ENCODE results near the gene SRCAP.

SRCAP gene

DNA sequence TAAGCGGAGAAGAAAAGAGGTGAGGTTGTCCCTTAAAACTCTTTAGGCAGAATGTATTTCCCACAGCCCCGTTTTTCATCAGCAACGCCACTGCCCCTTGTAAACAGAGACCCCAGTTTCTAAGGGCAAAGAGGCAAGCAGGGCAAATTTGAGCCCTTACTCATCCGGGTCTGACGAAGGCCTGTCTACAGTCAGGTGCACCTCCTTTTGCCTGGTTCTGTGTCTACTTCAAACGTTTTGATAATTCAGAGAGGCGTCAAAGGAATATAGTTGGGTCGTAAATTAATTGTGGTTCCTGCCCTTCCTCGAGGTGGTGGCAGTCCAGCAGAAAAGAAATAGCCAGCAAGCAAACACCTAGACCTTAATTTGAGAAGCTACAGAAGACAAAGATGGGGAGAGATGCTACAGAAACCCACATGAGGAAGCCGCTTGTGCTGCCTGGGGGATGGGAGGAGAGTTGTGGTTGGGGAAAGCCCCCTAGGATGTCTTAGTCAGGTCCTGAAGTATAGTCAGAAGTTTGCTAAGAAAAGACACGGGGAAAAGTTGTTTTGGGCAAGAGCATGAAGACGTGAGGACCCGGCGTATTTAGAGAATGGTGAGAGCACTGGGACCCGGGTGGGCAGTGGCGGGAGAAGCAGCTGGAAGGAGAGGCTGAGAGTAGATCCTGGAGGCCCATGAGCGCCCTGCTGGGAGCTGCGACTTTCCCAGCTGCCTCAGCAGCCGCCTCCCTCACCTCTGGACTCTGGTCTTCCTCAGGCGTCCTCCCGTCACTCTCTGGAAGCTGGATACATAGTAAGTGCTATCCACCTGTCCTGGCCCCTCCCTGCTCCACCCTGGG, 38.3 kb upstream of the SRCAP start:
- Histone ChIP-seq H3K27me3 (ENCODE audit: insufficient read depth, poor library complexity, severe bottlenecking) (no peaks in the 10 kb centered on the region), H3K4me1 (ENCODE audit: insufficient read depth, poor library complexity, severe bottlenecking) (no peaks in the 10 kb centered on the region), H3K9me3 (ENCODE audit: severe bottlenecking) (no peaks in the 10 kb centered on the region), H3K27ac (ENCODE audit: poor library complexity, severe bottlenecking) (peak overlapping the region; percentile 94), H3K4me3 (ENCODE audit: severe bottlenecking) (peak overlapping the region; percentile 62), H3K36me3 (ENCODE audit: low read depth) (peaks cover 62% of the 10 kb centered on the region)
- DNase-seq (ENCODE audit: low spot score) (no peak), ATAC-seq (ENCODE audit: low read depth) (no peak)
- TF ChIP-seq, protein P1, sequence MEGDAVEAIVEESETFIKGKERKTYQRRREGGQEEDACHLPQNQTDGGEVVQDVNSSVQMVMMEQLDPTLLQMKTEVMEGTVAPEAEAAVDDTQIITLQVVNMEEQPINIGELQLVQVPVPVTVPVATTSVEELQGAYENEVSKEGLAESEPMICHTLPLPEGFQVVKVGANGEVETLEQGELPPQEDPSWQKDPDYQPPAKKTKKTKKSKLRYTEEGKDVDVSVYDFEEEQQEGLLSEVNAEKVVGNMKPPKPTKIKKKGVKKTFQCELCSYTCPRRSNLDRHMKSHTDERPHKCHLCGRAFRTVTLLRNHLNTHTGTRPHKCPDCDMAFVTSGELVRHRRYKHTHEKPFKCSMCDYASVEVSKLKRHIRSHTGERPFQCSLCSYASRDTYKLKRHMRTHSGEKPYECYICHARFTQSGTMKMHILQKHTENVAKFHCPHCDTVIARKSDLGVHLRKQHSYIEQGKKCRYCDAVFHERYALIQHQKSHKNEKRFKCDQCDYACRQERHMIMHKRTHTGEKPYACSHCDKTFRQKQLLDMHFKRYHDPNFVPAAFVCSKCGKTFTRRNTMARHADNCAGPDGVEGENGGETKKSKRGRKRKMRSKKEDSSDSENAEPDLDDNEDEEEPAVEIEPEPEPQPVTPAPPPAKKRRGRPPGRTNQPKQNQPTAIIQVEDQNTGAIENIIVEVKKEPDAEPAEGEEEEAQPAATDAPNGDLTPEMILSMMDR (IDR thresholded peaks at IDR 0.05; ENCODE audit: poor library complexity, severe bottlenecking): no peak

DNA sequence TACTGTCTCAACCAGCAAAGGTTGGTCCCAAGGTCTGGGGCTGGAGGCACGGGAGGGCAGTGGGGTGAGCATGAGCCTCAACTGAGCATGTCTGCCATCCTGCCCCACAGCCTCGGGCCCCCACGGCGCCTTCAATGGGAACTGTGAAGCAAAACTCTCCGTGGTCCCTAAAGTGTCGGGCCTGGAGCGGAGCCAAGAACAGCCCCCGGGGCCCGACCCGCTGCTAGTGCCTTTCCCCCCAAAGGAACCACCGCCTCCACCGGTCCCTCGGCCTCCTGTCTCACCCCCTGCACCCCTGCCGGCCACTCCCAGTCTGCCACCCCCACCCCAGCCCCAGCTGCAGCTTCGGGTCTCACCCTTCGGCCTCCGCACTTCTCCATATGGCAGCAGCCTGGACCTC, 36.5 kb upstream of the SRCAP start:
- H3K36me3 ChIP-seq (ENCODE audit: low read depth): peaks cover 65% of the 10 kb centered on the region
- no peak overlapping the region for H3K27ac ChIP-seq (ENCODE audit: poor library complexity, severe bottlenecking)
- no peak for DNase-seq (ENCODE audit: low spot score)
- no peak overlapping the region for H3K4me3 ChIP-seq (ENCODE audit: severe bottlenecking)
- H3K27me3 ChIP-seq (ENCODE audit: insufficient read depth, poor library complexity, severe bottlenecking): no peaks in the 10 kb centered on the region
- ATAC-seq (ENCODE audit: low read depth): no peak
- no peaks in the 10 kb centered on the region for H3K9me3 ChIP-seq (ENCODE audit: severe bottlenecking)
- TF ChIP-seq, protein P1 (IDR thresholded peaks at IDR 0.05; ENCODE audit: poor library complexity, severe bottlenecking): no peak
- H3K4me1 ChIP-seq (ENCODE audit: insufficient read depth, poor library complexity, severe bottlenecking): no peaks in the 10 kb centered on the region

DNA sequence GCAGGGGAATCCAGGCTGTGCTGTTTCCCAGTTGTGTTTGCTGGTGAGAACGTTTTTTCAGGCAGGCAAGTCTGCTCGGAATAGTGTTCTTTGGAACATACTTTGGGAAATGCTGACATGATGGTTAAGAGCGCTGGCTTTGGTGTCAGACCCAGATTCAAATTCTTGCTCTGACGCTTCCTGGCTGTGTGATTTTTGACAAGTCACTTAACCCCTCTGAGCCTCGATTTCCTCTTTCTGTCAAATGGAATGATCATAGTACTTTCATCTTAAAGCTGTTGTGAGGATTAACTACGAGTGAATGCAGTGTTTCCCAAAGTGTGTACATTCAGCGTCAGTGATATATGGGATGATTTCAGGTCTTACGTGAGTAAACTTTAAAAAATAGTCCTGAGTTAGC, 35.9 kb upstream of the SRCAP start:
- DNase-seq (ENCODE audit: low spot score): no peak
- H3K4me3 ChIP-seq (ENCODE audit: severe bottlenecking): no peak overlapping the region
- TF ChIP-seq, protein P1 (IDR thresholded peaks at IDR 0.05; ENCODE audit: poor library complexity, severe bottlenecking): no peak
- H3K4me1 ChIP-seq (ENCODE audit: insufficient read depth, poor library complexity, severe bottlenecking): no peaks in the 10 kb centered on the region
- no peak overlapping the region for H3K27ac ChIP-seq (ENCODE audit: poor library complexity, severe bottlenecking)
- ATAC-seq (ENCODE audit: low read depth): no peak
- no peaks in the 10 kb centered on the region for H3K27me3 ChIP-seq (ENCODE audit: insufficient read depth, poor library complexity, severe bottlenecking)
- peaks cover 71% of the 10 kb centered on the region for H3K36me3 ChIP-seq (ENCODE audit: low read depth)
- no peaks in the 10 kb centered on the region for H3K9me3 ChIP-seq (ENCODE audit: severe bottlenecking)

DNA sequence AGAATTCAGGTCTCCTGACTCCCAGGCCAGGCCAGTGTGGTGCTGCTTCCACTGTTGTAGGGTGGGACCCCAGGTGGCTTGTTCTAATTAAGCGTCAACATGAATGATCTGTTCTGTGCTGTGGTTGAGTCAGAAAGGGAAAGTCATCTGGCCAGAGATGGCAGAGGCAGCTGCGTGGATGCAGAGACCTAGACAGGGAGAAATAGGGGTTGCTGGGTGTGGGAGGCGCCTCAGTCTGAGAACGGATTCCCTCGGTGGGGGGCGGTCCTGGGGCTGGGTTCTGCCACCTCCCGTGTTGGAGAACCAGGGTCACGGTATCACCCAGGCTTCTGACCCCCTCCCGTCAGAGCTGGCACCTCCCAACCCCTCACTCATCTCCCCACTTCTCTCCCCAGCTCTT, 35.2 kb upstream of the SRCAP start:
- ATAC-seq (ENCODE audit: low read depth) (no peak), DNase-seq (ENCODE audit: low spot score) (no peak)
- H3K27ac ChIP-seq (ENCODE audit: poor library complexity, severe bottlenecking): no peak overlapping the region
- TF ChIP-seq, protein P1 (IDR thresholded peaks at IDR 0.05; ENCODE audit: poor library complexity, severe bottlenecking): no peak
- H3K4me1 ChIP-seq (ENCODE audit: insufficient read depth, poor library complexity, severe bottlenecking): no peaks in the 10 kb centered on the region
- no peaks in the 10 kb centered on the region for H3K9me3 ChIP-seq (ENCODE audit: severe bottlenecking)
- H3K4me3 ChIP-seq (ENCODE audit: severe bottlenecking): no peak overlapping the region
- peaks cover 73% of the 10 kb centered on the region for H3K36me3 ChIP-seq (ENCODE audit: low read depth)
- no peaks in the 10 kb centered on the region for H3K27me3 ChIP-seq (ENCODE audit: insufficient read depth, poor library complexity, severe bottlenecking)

DNA sequence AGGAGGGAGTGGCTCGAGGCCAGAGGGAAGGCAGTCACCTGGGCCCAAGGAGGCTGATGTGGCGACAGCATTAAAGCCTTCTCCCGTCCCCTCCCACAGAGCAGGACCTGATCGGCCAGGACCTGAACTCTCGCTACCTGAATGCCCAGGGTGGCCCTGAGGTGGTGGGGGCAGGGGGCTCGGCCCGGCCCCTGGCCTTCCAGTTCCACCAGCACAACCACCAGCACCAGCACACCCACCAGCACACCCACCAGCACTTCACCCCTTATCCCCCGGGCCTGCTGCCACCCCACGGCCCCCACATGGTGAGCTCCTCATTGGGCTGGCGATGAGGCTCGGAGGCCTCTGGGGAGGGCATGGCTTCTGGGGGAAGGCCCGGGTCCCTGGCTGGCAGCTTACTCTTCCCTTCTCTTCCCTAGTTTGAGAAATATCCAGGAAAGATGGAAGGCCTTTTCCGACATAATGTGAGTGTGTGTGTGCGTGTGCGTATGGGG, 34.3 kb upstream of the SRCAP start:
- H3K36me3 ChIP-seq (ENCODE audit: low read depth): peaks cover 77% of the 10 kb centered on the region
- H3K4me3 ChIP-seq (ENCODE audit: severe bottlenecking): no peak overlapping the region

More for the DNA sequence above, 34.3 kb upstream of the SRCAP start:
- H3K27ac ChIP-seq (ENCODE audit: poor library complexity, severe bottlenecking): no peak overlapping the region
- TF ChIP-seq, protein P1 (IDR thresholded peaks at IDR 0.05; ENCODE audit: poor library complexity, severe bottlenecking): no peak
- no peaks in the 10 kb centered on the region for H3K27me3 ChIP-seq (ENCODE audit: insufficient read depth, poor library complexity, severe bottlenecking)
- H3K4me1 ChIP-seq (ENCODE audit: insufficient read depth, poor library complexity, severe bottlenecking): no peaks in the 10 kb centered on the region
- no peaks in the 10 kb centered on the region for H3K9me3 ChIP-seq (ENCODE audit: severe bottlenecking)
- DNase-seq (ENCODE audit: low spot score) (no peak), ATAC-seq (ENCODE audit: low read depth) (no peak)
